Tibial artery (tissue), 4 donors: ENCODE measurements around the gene CNTNAP2.

ENCODE experiments used
- DNase-seq, 2 donors: peaks; one replicate each; pipeline ENCODE4 v3.0.0-alpha.2; 2019
- H3K27ac ChIP-seq, 2 donors: fragments of 200-600 bp; sonication (generic) in 1 of 2; 1 replicate in 1 of 2; 2 replicates in 1 of 2; pipeline ENCODE4 v1.5.1; 2018 to 2019; ENCODE audit warnings: mild to moderate bottlenecking in 1 of 2
- H3K27me3 ChIP-seq, 2 donors: fragments of 200-600 bp; sonication (generic) in 1 of 2; one replicate each; pipeline versions ENCODE4 v1.5.1 to v1.6.0; 2016 to 2019
- H3K36me3 ChIP-seq, 3 donors: fragments of 200-600 bp; sonication (generic) in 2 of 3; one replicate each; pipeline ENCODE4 v1.5.1; 2016 to 2019; ENCODE audit warnings: mild to moderate bottlenecking in 2 of 3
- H3K4me1 ChIP-seq, 4 donors: fragments of 200-600 bp; sonication (generic) in 2 of 4; 1 replicate in 3 of 4; 2 replicates in 1 of 4; pipeline ENCODE4 v1.5.1; 2016 to 2019
- H3K4me3 ChIP-seq, 2 donors: fragments of 200-600 bp; sonication (generic) in 1 of 2; 1 replicate in 1 of 2; 2 replicates in 1 of 2; pipeline ENCODE4 v1.5.1; 2018 to 2019; ENCODE audit warnings: mild to moderate bottlenecking in 2 of 2
- H3K9me3 ChIP-seq, 3 donors: fragments of 200-600 bp; sonication (generic) in 1 of 3; one replicate each; pipeline ENCODE4 v1.5.1; 2016 to 2019
- CTCF ChIP-seq, 2 experiments: fragments of 200-600 bp in 1 of 2; fragments of 450-650 bp in 1 of 2; IDR thresholded peaks; one replicate each; pipeline ENCODE4 v1.5.1; 2017 to 2019; ENCODE audit warnings: antibody characterized with exemption in 2 of 2, mild to moderate bottlenecking in 1 of 2, moderate library complexity in 1 of 2
- intact Hi-C: fragments of 100-400 bp; cut with DNase I; formaldehyde crosslinking; loops from one replicate; pipeline ENCODE4 v1.15.0; 2023; ENCODE audit warnings: low total_unique reads

The CNTNAP2 gene

GRCh38 chr7:147771344-147771743, 1654.7 kb downstream of the CNTNAP2 start:
- Histone ChIP-seq H3K36me3 (no peaks in the 10 kb centered on the region), H3K9me3 (no peaks in the 10 kb centered on the region), H3K27ac (no peak overlapping the region), H3K4me1 (no peaks in the 10 kb centered on the region), H3K4me3 (no peak overlapping the region), H3K27me3 (no peaks in the 10 kb centered on the region)
- no peak for TF ChIP-seq CTCF (IDR thresholded peaks at IDR 0.05)
- intact Hi-C loops, result no loop called here
- DNase-seq, result no peak

- Histone ChIP-seq H3K4me1 (no peaks in the 10 kb centered on the region), H3K27ac (no peak overlapping the region), H3K36me3 (no peaks in the 10 kb centered on the region), H3K27me3 (no peaks in the 10 kb centered on the region), H3K4me3 (no peak overlapping the region), H3K9me3 (no peaks in the 10 kb centered on the region)
- no peak for TF ChIP-seq CTCF (IDR thresholded peaks at IDR 0.05)
- intact Hi-C loops, result loop anchor here (1.0 kb wide), 1 partner anchor 8 kb away; no protein-coding TSS in a partner anchor
- no peak for DNase-seq
These were observed 1657.9 kb downstream of the CNTNAP2 start for GRCh38 chr7:147774461-147774860.

GRCh38 chr7:147775516-147776284, 1659.1 kb downstream of the CNTNAP2 start:
- no peak for DNase-seq
- Histone ChIP-seq H3K27me3 (no peaks in the 10 kb centered on the region), H3K36me3 (no peaks in the 10 kb centered on the region), H3K4me1 (no peaks in the 10 kb centered on the region), H3K27ac (no peak overlapping the region), H3K4me3 (no peak overlapping the region), H3K9me3 (no peaks in the 10 kb centered on the region)
- intact Hi-C loops, result no loop called here
- TF ChIP-seq CTCF (IDR thresholded peaks at IDR 0.05), result no peak

GRCh38 chr7:147777309-147777708, 1660.7 kb downstream of the CNTNAP2 start:
- Histone ChIP-seq H3K9me3 (no peaks in the 10 kb centered on the region), H3K36me3 (no peaks in the 10 kb centered on the region), H3K27ac (no peak overlapping the region), H3K27me3 (no peaks in the 10 kb centered on the region), H3K4me3 (no peak overlapping the region), H3K4me1 (no peaks in the 10 kb centered on the region)
- no peak for DNase-seq
- TF ChIP-seq CTCF (IDR thresholded peaks at IDR 0.05), result no peak
- intact Hi-C loops, result no loop called here

GRCh38 chr7:147779949-147780348, 1663.3 kb downstream of the CNTNAP2 start:
- Histone ChIP-seq H3K36me3 (no peaks in the 10 kb centered on the region), H3K27ac (no peak overlapping the region), H3K9me3 (no peaks in the 10 kb centered on the region), H3K27me3 (no peaks in the 10 kb centered on the region), H3K4me1 (no peaks in the 10 kb centered on the region), H3K4me3 (no peak overlapping the region)
- intact Hi-C loops, result no loop called here
- no peak for TF ChIP-seq CTCF (IDR thresholded peaks at IDR 0.05)
- DNase-seq, result no peak
